Aorta (tissue), 5 donors: ENCODE measurements around the gene RAB3GAP2. TPM values are rescaled to one million over a fixed set of nuclear protein-coding genes. Genes with fewer than 3 reads are reported as not detected.
A peak's percentile ranks its signal among the peaks of the same experiment; 100 is the strongest.
"Not testable (repeated sequence)": the region's sequence is repeated elsewhere in the genome, so short reads cannot be mapped to it uniquely, and the experiment has no call there.

Source experiments
- ATAC-seq: fragments of 200-7000 bp; cut with Tn5 transposase; one replicate; pipeline ENCODE4 v1.9.1; 2022; ENCODE audit warnings: moderate library complexity; ENCODE audit not compliant: low FRiP score
- DNase-seq, 2 donors: peaks; one replicate each; pipeline ENCODE4 v3.0.0-alpha.2; 2020
- H3K27ac ChIP-seq, 2 donors: one replicate each; pipeline ENCODE4 v1.5.1; 2013; ENCODE audit warnings: low read length in 2 of 2, mild to moderate bottlenecking in 2 of 2, moderate library complexity in 2 of 2, control low read depth in 1 of 2, inconsistent platforms in 1 of 2, low read depth in 1 of 2
- H3K27me3 ChIP-seq, 2 donors: one replicate each; pipeline ENCODE4 v1.6.1; 2013; ENCODE audit warnings: control low read depth in 1 of 2, low read length in 1 of 2, mild to moderate bottlenecking in 1 of 2, moderate library complexity in 1 of 2; ENCODE audit not compliant: insufficient read depth in 2 of 2, control insufficient read depth in 1 of 2
- H3K36me3 ChIP-seq, 2 donors: one replicate each; pipeline ENCODE4 v1.6.1; 2013; ENCODE audit warnings: control low read depth in 1 of 2, low read length in 1 of 2, mild to moderate bottlenecking in 1 of 2; ENCODE audit not compliant: insufficient read depth in 2 of 2, control insufficient read depth in 1 of 2
- H3K4me1 ChIP-seq, 2 donors: one replicate each; pipeline ENCODE4 v1.6.1; 2013; ENCODE audit warnings: low read length in 2 of 2, control low read depth in 1 of 2, mild to moderate bottlenecking in 1 of 2, moderate library complexity in 1 of 2; ENCODE audit not compliant: insufficient read depth in 2 of 2, control insufficient read depth in 1 of 2
- H3K4me3 ChIP-seq, 2 donors: one replicate each; pipeline ENCODE4 v1.5.1; 2013; ENCODE audit warnings: low read length in 2 of 2, control low read depth in 1 of 2, mild to moderate bottlenecking in 1 of 2
- H3K9me3 ChIP-seq: one replicate; pipeline ENCODE4 v1.6.1; 2013; ENCODE audit warnings: mild to moderate bottlenecking, low read length; ENCODE audit not compliant: control insufficient read depth
- WGBS, 2 donors: extraction: QIAGEN DNeasy Blood & Tissue Kit; methylation state at CpG; one replicate each; pipeline ENCODE4 v1.1.7; 2013; 5-methylcytosine and 5-hydroxymethylcytosine counted together
- intact Hi-C, 2 donors: fragments of 100-400 bp; cut with DNase I; formaldehyde crosslinking; loops; one replicate each; pipeline versions ENCODE4 v1.14.2 to v1.15.0; 2022
- polyA plus RNA-seq, 2 donors: library from polyadenylated mRNA; stranded (reverse); fragments of 200-250 nt; gene quantifications; one replicate each; pipeline ENCODE4 v1.2.3, GENCODE V29; 2013
- total RNA-seq, 2 donors: library from RNA; stranded (reverse); fragmentation: NEBNext Ultra II Directional; extraction: Animal tissue kit (Norgen Biotek cat#: 25700); gene quantifications; one replicate each; pipeline ENCODE4 v1.2.1, GENCODE V29; 2021
- donor health status: healthy with polysubstance abuse.
- donor health status: Bipolar disorder and iron deficiency.
- donor health status: DM: no; HTN: no; CAD: no.
- donor health status: DM: no; HTN: no; CAD: no.
- donor health status: DM: yes; HTN: yes; CAD: no.

RAB3GAP2 gene
- total and polyA plus RNA-seq, 4 donors: 6.4 to 44.2 (median 26.3) TPM

DNA sequence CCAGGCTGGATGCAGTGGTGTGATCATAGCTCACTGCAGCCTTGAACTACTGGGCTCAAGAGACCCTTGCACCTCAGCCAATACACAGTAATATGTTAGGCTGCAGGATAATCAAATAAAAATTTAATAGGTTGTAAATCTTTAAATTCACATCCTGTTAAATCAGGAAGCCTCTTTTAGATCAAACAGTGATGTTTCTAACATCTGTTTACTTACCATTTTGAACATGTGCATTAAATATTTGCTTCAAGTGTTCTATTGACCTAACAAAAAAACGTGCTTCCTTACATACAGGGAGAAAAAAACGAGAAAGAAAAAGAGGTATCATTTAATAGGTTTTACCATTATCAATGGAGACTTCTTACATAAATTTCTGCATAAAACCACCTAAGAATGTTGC is 107.7 kb downstream of the RAB3GAP2 start:
- H3K27me3 ChIP-seq: no peaks in the 10 kb centered on the region
- WGBS, 2 donors: 74 to 88% methylated on average over 2 of the region's 2 CpGs
- no peak overlapping the region for H3K27ac ChIP-seq
- intact Hi-C loops: no loop called here
- DNase-seq (no peak), ATAC-seq (no peak)
- H3K4me3 ChIP-seq: no peak overlapping the region
- H3K9me3 ChIP-seq: no peaks in the 10 kb centered on the region
- H3K36me3 ChIP-seq: peaks cover 0 to 3% of the 10 kb centered on the region in 2 donors
- no peaks in the 10 kb centered on the region for H3K4me1 ChIP-seq

DNA sequence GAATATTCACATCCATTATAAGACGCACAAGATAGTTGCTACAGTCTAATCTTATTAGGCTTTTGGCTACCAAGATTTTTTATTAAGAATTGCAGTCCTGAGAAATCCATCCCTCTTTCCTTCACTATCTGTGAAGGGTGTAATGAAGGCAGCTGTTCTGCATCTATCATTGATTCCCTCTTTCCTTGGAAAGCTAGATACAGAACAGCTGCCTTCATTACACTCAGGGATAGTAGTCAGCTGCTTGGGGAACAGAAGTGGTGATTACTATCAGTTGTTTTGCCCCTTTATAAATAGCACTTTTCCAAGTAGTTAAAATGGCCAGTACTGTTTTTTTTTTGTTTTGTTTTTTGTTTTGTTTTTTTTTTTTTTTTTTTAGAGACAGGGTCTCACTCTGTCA is 108.1 kb downstream of the RAB3GAP2 start:
- DNase-seq: no peak
- no peak overlapping the region for H3K27ac ChIP-seq
- intact Hi-C loops: no loop called here
- ATAC-seq: no peak
- H3K4me3 ChIP-seq: no peak overlapping the region
- no peaks in the 10 kb centered on the region for H3K4me1 ChIP-seq
- H3K27me3 ChIP-seq: no peaks in the 10 kb centered on the region
- WGBS, 2 donors: 93 to 96% methylated on average over 1 of the region's 1 CpG
- peaks cover 0 to 3% of the 10 kb centered on the region in 2 donors for H3K36me3 ChIP-seq
- no peaks in the 10 kb centered on the region for H3K9me3 ChIP-seq

DNA sequence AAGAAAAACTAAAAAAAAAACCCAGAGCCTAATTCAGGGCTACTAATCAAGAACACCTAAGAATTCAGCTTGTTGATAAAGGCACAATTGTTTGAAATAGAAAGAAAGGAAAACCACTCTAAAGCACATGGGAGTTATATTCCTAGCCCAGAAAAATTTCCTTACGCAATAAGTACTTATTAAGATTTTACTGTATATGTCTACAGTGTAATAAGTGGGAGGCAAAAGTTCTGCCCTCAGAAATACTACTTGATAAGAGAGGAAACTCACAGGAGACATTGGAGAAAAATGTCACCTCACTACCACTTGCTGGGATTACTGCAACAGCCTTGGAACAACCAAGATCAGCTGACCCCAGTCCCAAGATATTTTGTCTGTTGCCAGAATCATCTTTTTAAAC is 112.2 kb downstream of the RAB3GAP2 start:
- H3K27me3 ChIP-seq: no peaks in the 10 kb centered on the region
- 90 to 100% methylated on average over 1 of the region's 1 CpG for WGBS, 2 donors
- ATAC-seq (no peak), DNase-seq (no peak)
- no peaks in the 10 kb centered on the region for H3K9me3 ChIP-seq
- H3K36me3 ChIP-seq: peaks cover 5% of the 10 kb centered on the region in 2 donors
- H3K4me1 ChIP-seq: no peaks in the 10 kb centered on the region
- intact Hi-C loops: no loop called here
- H3K4me3 ChIP-seq: no peak overlapping the region
- no peak overlapping the region for H3K27ac ChIP-seq

DNA sequence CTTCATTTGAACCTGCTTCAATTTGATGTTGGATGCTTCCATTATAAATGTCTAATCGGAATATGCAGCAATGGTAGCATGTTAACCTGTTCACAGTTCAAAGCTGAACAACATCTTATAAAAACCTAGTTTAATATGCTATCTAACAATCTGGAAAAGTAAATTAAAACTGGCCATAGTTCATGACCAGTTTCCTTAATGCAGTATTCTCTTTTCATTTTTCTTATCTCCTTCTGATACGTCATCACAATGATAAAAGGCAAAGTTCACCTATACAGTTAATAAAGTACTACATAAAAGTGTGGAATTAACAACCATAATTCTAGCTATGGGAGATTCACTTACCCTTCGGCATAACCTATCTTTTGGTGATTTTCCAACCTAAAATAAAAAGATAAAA is 113.2 kb downstream of the RAB3GAP2 start:
- no peak for ATAC-seq
- H3K27me3 ChIP-seq: no peaks in the 10 kb centered on the region
- intact Hi-C loops: no loop called here
- peaks cover 5 to 9% of the 10 kb centered on the region in 2 donors for H3K36me3 ChIP-seq
- H3K4me1 ChIP-seq: no peaks in the 10 kb centered on the region
- WGBS, 2 donors: 92 to 93% methylated on average over 3 of the region's 3 CpGs
- no peak for DNase-seq
- H3K4me3 ChIP-seq: no peak overlapping the region
- no peak overlapping the region for H3K27ac ChIP-seq
- H3K9me3 ChIP-seq: no peaks in the 10 kb centered on the region

DNA sequence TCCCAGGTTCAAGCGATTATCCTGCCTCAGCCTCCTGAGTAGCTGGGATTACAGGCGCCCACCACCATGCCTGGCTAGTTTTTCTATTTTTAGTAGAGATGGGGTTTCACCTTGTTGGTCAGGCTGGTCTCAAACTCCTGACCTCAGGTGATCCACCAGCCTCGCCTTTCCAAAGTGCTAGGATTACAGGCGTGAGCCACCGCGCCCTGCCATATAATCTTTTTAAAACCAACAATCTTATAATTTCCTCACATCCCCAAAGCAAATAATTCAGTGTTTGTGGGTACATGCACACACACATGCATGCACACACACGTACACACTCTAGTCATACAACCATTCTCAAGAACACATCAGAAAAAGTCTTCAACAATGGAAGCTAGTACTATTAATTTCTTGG is 113.7 kb downstream of the RAB3GAP2 start:
- H3K9me3 ChIP-seq, intact Hi-C loops, H3K4me3 ChIP-seq, ATAC-seq, DNase-seq, H3K4me1 ChIP-seq, H3K27me3 ChIP-seq, H3K27ac ChIP-seq, H3K36me3 ChIP-seq: not testable (repeated sequence)
- WGBS, 2 donors: 98% methylated on average over 7 of the region's 7 CpGs

DNA sequence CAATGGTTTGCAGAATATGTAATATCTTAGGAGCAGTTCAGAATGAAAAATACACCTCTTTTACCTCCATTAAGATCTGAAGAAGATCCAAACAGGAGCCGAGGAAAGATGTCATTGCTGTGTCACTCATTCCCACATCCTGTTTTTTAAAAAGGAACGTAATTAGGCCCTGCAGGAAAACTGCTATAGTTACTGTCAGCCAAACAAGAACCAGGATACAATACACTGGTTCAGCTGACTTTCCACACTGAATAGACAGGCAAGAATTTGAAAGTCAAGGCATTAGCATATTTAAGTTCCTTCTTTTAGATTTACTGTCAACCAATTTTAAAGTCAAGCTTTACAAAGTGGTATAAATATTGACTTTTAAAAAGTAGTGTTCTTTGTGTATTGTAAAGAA is 114.5 kb downstream of the RAB3GAP2 start:
- no peak for DNase-seq
- Histone ChIP-seq H3K4me3 (no peak overlapping the region), H3K27ac (no peak overlapping the region), H3K36me3 (peaks cover 5 to 9% of the 10 kb centered on the region in 2 donors), H3K4me1 (no peaks in the 10 kb centered on the region), H3K9me3 (no peaks in the 10 kb centered on the region), H3K27me3 (no peaks in the 10 kb centered on the region)
- ATAC-seq: no peak
- WGBS, 2 donors: 80 to 81% methylated on average over 2 of the region's 2 CpGs
- intact Hi-C loops: no loop called here

DNA sequence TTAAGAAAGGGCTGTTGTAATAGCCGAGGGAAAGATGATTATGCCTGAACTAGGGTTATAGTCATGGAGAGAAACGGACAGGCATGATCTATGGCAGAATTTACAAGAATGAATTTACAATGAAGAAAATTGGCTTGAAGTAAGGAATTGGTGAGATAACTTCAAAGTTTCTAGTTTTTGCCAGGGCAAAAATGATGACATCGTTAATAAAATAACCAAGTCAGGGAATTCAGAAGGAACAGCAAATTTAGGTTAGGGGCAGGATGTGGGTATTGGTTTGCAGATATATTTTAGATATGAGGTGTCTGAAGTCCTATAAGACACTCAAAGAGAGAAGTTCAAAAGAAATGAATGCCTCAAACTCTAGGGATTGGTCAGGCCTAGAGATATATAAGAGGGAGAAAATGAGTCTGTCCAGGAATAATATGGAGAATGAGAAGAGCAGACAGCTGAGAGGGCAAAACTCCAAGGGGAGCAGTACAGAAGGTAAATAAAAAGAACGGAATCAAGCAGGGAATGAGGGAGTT is 115.6 kb downstream of the RAB3GAP2 start:
- 85 to 91% methylated on average over 4 of the region's 4 CpGs for WGBS, 2 donors
- ATAC-seq: no peak
- H3K9me3 ChIP-seq: no peaks in the 10 kb centered on the region

DNA sequence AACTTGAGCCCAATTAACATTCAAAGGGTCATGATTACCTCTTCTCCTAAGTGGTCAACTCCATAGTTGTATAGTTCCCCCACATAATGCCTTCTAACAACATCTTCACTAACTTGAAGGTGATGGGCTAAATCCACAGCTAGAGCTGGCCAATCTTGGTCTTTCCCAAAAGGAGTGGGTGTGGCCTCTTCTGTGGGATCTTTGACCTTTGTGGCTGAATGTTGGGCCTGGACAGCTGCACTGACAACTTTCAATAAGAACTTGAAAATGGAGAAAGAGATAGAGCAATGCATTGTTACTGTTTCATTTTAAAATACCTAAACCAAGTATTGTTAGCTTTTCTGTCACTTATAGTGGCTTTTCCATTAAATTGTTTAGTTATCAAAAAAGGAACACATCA is 119.1 kb downstream of the RAB3GAP2 start:
- H3K36me3 ChIP-seq: peaks cover 5 to 12% of the 10 kb centered on the region in 2 donors
- intact Hi-C loops: no loop called here
- ATAC-seq: no peak
- no peak for DNase-seq
- H3K27ac ChIP-seq: no peak overlapping the region
- no peaks in the 10 kb centered on the region for H3K4me1 ChIP-seq
- no peaks in the 10 kb centered on the region for H3K27me3 ChIP-seq
- no peaks in the 10 kb centered on the region for H3K9me3 ChIP-seq
- no peak overlapping the region for H3K4me3 ChIP-seq

More for the DNA sequence above, 115.6 kb downstream of the RAB3GAP2 start:
- Histone ChIP-seq H3K4me3 (no peak overlapping the region), H3K27me3 (no peaks in the 10 kb centered on the region), H3K4me1 (no peaks in the 10 kb centered on the region), H3K27ac (no peak overlapping the region), H3K36me3 (peaks cover 5 to 9% of the 10 kb centered on the region in 2 donors)
- DNase-seq: no peak
- intact Hi-C loops: no loop called here

DNA sequence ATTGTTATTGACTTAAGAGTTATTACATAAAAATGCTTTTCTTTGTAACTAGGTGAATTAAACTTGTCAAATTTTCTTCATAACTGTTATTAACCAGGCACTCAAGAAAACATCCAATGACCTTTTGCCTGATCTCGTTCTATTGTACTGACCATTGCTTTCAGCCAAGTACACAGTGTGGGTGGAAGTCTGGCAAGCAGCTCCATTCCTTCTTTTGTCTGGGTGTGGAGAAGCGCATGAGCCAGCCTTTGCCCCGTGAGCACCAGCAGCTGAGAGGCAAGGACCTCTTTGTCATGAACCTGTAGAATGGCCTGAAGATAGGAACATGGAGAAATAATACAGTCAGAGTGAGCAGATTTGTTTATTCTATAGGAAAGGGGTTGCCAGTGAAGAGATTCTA is 120.8 kb downstream of the RAB3GAP2 start:
- Histone ChIP-seq H3K36me3 (peaks cover 0 to 8% of the 10 kb centered on the region in 2 donors), H3K27me3 (no peaks in the 10 kb centered on the region), H3K27ac (no peak overlapping the region), H3K4me3 (no peak overlapping the region), H3K4me1 (no peaks in the 10 kb centered on the region), H3K9me3 (no peaks in the 10 kb centered on the region)
- DNase-seq: no peak
- intact Hi-C loops: no loop called here
- WGBS, 2 donors: 7 to 14% methylated on average over 3 of the region's 3 CpGs
- ATAC-seq: peak; percentile 64
